ENCODE results near the gene PDPK1.

PDPK1 gene

DNA sequence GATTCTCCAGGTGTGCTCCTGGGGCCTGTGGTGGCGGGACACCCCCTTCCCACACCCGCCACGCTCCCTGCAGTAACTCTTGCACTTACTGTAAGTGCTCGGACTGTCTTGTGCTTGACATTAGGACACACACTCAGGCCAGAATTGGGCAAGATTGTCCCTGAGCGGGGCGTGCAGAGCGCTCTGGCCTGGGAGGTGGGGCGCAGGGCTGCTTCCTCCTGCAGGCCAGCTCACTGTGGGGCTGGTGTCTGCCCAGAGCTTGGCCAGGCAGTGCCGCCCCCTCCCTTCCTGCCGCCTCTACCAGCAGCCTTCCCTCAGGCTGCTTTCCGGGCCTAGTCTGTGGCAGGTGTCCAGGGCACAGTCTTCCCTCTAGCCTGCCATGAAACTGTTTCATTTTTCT is 30.2 kb upstream of the PDPK1 start:
- peak; percentile 36 for DNase-seq

DNA sequence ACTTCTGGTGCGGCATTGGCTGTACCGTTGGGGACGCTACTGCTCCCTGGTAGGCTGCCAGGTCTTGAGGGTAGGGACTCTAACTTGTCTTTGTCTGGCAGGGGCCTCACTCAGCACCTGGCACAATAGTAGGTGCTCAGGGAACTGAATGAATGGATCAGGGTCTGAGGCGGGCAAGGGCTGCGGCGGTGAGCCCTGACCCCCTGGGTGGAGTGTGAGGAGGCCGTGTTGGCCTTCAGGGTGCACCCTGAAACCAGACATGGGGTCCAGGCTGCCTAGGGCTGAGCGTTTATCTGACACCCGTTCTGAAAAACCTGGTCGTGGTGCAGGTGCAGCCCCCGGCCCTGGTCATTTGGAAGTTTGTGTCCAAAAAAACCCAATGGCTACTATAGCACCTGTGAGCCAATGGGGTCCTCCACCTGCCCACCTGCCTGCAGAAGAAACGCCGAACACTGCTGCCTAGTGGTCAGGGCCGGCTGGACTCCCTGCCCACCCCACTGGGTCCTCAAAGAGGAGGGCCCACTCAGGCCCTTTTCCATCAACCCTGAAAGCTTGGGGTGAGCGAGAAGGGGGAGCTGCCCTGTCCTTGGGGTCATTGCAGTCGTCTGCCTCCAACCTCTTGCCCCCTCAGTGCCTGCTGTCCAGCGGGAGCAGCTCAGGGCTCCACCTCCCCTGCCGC is 29.0 kb upstream of the PDPK1 start:
- DNase-seq, result no peak

DNA sequence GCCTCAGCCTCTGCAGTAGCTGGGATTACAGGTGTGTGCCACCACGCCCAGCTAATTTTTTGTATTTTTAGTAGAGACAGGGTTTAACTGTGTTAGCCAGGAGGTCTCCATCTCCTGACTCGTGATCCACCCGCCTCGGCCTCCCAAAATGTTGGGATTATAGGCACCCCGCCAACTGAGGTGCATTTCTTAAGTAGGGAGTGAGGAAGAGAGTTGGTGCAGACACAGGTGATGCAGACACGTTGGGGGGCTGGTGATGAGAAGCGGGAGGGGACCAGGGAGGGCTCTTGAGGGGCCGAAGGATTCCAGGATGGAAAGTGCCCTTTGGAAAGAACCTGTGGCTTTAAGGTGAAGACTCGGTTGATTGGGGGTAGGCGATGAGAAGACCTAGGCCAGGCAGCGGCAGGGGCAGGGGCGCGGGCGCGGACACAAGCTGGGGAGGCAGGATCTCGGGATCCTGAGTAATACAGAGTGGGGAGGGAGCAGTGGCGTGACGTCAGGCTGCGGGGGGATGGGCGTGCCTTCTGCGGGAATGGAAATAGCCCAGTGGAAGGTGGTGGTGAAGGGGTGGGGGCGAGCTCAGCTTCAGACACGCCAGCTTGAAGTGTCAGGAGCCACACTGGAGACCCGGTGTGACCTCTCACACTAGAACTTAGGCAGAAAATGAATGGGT is 26.6 kb upstream of the PDPK1 start:
- no peak for DNase-seq

DNA sequence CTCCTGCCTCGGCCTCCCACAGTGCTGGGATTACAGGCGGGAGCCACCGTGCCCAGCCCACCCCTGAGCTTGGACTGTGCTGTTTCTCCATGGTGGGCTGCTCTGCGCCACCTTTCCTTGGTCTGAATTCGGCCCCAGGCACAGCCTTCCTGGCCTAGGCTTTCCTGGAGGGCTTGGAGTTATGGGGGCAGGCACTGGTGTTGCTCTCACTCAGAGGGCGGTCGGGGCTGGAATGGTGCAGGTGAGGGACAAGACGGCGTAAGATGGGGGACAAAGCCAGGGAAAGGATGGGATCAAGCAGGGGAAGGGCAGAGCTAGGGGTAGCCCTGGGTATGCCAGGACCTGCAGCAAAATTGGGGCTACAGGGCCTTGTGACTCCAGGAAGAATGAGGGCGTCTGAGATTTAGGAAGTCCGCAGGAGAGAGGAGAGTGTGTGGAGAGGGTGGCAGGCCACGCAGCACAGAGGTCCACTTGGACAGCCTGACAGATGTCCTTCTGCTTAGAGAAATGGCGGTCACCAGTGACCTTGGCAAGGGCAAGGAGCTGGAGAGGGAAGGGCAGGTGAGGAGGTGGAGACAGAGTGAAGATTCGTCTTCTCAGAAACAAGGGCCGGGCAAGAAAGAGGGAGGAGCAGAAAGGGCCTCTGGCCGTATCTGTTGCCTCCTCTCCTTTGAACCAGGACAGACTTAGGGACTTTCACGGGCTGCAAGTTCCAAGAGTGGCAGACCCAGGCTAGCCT is 25.7 kb upstream of the PDPK1 start:
- no peak for DNase-seq

DNA sequence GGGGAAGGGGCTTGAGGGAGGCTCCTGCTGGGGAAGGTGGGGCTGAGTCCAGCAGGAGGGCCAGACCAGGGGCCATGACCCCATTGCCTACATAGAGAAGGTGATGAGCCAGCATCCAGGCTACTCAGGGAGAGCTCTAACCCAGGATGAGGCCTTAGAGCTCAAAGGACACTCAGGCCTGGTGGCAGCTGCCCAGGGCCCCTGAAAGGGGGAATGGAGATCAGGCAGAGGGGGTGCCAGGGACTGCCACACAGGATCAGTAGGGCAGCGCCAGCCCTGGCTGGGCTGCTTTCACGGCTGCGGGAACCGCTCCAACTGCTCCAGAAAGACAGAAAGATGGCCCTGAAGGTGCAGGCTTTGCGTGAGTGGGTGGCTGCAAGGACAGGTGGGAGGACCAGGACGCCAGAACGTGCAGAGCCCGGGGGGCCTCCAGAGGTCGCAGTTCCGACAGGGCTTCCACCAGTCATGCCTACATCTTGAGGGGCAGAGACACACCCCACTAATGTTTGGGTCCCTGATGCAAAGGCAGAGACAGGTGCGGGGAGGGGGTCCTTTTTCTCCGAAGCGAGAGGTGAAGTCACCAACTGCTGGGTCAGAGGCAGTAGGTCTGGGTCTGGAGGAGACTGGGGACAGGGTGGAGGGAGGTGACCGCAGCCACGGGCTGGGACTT is 25.0 kb upstream of the PDPK1 start:
- no peak for DNase-seq

DNA sequence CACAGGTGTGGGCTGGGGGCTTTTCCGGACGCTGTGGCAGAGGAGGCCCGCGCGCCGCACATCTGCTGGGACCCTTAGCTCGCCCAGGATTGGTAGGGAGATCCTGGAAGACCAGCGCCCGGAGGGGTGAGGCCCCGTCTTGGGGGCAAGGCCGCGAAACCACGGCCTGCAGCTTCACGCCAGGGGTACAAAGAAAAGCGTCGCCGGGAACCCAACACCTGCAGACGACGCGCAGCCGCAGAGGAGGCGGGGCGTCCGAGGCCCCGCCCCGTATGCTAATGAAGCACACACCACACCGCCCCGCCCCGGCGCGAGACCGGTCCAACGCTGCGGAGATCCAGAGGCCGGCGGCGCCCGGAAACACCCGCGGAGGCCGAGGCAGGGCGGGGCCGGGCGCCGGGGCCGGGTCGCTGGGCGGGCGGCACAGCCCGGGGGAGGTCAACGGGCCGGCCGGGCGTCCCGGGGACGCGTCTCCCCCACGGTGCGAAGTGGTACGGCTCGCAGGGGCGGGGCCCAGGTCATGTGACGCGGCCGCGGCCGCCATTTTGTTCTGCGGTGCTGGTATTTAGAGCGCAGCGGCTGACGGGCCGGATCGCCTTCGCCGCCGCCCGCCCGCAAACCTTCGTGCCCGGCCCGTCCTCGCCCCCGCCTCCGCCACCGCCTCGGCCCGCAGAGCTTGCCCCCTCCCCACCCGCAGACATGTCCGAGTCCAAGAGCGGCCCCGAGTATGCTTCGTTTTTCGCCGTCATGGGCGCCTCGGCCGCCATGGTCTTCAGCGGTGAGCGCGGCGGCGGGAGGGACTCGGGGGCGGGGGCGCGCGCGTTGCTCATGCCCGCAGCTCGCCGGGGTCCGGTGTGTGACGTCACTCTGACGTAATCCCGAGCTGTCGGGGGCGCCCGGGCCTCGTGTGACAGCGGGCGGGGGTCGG is 24.2 kb upstream of the PDPK1 start, which contains the start of gene ATP6V0C:
TSS of gene ATP6V0C (plus strand) at position 548 of the 928 bp plus-strand sequence. CDS start at position 700, 152 bp downstream.
- peak; percentile 96 for DNase-seq

DNA sequence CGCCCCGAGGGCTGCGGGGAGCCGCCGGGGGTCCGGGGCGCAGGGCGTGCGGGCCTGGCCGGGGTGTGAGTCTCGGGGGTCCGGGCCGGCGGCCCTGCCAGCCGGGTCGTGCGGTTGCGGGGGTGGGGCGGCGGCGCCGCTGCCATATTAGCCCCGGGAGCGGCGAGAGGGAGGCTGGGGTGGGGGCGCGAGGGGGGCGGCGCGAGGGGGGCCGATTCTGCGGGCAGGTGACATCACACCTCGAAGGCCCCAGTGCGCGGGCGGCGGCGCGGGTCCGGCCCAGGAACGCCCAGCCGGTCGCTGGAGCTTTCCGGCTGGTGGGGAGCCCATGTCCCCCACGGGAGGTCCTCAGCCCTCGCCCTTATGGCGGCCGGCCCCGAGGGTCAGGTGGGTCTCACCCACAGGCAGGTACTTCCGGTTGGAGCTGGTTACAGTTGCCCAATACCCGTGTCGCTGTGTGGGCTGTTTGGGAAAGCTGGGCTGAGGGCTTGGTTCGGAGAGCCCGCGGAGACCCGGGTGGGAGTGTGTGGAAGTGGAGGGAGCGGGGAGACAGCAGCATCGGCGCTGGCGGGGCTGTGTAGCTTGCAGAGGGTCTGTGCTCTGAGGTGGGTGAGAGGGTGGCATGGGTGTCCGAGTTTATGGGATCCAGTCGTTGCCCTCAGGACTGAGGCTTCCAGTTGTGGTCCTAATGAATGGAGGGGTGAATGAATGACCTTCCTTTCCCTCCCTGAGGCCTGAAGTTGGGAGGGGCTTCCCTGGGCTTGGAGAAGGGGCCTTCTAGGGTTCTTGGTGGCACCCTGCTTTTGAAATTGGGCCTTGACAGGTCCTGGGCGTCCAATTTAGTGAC is 23.3 kb upstream of the PDPK1 start:
- DNase-seq, result no peak

DNA sequence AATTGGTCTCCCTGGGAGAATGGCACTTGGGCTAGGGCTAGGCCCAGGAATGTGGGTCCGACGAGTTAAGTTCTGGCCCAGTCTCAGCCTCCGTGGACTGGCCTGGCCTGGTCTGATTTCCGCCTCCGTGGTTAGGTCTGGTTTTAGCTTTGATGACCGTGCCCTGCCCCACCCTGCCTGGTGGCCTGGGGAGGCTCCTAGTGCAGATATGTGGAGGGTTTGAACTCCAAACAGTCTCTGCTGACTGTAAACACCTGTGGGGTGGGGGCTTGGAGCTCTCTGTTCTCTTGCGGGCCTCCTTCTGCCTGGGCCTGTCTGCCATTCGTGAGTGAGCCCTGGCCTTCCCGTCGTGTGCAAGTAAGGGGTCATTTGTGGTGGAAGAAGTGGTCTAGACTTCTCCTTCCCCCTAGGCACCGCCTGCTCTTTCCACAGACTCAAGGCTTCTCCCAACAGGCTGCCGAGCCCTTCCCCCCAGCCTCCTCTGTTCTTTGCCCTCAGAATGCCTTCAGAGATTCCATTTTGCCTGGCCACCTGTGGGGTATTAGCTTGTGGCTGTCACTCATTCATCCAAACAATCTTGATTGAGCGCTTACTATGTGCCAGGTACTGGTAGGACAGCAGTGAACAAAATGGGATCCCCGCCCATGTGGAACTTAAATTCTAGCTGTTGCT is 22.5 kb upstream of the PDPK1 start:
- DNase-seq, result peak; percentile 58

DNA sequence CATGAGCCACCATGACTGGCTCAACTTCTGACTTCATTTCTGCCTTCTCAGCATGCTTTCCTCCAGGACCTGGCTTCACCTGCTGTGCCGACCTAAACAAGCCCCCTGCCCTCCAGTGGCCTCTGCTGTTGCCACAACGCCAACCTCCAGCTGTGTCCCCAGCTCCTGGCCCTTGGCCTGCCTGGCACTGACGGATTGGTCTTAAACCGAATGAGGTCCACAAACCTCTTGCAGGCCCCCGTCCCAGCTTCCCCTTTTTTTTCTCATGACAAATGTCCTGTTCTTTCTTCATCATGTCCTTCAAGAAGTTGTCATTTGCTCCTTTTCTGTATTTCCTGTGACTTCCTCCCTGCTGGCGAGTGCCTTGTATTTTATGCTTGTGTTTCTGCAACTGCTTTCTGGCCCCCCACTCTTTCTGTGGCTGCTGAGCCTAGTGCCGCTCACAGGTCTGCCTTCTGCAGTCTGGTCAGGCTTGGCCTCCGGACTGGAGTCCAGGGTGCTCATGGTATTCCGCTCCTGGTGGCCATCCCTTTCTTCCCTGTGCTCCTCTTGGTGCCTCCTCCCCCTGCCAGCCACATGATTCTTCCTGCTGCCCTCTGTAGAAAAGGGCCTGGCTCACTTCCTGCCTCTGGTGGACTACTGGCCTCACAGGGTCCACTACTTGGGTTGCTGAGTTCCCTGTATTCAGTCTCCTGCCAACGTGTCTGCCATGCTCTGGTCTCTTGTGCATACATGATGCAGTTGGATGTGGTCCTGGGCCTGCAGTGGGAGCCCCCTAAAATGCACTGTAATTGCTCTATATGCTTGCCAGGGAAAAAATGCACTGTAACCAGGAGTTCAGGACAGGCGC is 21.2 kb upstream of the PDPK1 start:
- peak; percentile 74 for DNase-seq

DNA sequence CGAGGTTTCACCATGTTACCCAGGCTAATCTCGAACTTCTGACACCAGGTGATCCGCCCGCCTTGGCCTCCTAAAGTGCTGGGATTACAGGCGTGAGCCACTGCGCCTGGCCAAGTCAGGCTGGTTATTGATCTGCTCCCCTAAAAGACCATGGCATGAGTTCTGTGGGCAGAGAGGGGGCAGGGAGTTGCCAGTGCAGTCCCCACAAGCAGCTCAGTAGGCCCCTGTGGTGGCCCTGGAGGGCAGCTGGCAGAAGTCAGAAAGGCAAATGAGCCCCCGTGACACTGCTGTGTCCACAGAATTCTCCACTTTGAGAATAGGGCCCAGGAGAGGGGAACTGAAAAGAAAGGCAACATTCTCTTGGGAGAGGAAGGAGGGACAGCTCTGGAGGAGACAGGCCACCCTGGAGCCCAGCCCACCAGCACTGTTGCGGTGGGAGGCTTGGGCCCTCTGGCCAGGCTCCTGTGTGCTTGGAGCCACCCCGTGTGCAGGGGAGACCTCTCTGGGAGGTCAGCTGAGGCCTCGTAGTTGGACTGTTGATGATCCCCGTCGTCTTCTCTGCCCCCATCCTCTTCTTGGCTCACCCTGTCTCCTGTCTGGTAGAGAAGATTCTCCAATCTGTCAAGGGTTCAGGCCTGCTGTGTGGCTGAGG is 19.7 kb upstream of the PDPK1 start:
- DNase-seq, result no peak

DNA sequence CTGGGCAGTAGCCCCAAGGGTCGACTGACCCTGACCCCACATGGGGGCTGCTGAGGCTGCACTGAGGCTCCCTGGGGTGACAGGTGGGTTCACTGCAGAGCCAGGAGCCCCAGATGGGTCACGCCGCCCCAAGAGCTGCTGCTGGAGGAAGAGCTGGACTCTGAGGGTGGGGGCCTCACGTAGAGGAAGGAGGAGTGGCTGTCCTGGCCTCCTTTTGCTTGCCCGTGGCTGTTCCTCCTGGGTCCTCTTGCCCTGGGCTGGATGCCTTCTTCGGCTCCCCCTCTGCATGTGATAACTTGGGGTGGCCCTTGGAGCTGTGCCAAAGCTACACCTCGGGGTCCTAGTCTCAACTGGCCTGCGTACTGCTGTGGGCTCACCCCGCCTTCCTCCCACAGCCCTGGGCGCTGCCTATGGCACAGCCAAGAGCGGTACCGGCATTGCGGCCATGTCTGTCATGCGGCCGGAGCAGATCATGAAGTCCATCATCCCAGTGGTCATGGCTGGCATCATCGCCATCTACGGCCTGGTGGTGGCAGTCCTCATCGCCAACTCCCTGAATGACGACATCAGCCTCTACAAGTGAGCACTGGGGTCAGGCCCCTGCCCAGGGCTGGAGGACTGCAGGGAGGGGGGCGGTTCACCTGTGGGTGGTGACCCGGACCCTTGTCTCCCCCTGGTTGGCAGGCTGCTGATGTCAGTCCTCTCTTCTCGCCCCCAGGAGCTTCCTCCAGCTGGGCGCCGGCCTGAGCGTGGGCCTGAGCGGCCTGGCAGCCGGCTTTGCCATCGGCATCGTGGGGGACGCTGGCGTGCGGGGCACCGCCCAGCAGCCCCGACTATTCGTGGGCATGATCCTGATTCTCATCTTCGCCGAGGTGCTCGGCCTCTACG is 18.8 kb upstream of the PDPK1 start:
- DNase-seq, result no peak

DNA sequence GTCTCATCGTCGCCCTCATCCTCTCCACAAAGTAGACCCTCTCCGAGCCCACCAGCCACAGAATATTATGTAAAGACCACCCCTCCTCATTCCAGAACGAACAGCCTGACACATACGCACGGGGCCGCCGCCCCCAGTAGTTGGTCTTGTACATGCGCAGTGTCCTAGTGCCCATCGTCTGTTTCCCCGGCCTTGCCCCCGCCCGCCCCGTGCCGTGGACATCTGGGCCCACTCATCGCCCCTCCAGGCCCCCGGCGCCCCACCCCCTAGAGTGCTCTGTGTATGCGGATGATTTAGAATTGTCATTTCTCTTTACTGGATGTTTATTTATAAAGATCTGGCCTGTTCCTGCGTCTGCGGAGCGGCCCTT is 18.1 kb upstream of the PDPK1 start:
- DNase-seq, result no peak

DNA sequence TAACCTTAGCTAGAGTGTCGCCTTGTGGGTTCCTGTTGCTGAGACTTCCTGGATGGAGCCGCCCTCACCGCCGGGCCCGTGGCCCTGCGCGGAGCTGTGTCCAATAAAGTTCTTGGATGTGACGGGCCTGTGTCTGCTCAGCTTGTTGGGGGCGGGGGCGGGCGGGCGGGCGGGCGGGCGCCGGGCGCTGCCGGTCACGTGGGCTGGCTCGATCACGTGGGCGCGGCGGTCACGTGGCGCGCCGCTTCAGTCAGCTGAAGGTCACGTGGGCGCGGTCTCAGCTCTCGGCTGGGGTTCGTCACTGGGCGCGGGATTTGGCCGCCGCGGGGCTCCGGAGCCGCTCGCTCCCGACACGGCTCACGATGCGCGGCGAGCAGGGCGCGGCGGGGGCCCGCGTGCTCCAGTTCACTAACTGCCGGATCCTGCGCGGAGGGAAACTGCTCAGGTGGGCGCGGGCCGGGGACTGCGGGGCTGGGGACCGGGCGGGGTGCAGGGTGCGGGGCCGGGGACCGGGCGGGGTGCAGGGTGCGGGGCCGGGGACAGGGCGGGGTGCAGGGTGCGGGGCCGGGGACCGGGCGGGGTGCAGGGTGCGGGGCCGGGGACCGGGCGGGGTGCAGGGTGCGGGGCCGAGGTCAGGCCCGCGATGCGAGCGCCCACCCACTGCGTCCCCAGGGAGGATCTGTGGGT is 17.6 kb upstream of the PDPK1 start, which contains the start of gene AMDHD2:
TSS of gene AMDHD2 (plus strand) at position 275 of the 687 bp plus-strand sequence. CDS start at position 363, 88 bp downstream.
- peak; percentile 95 for DNase-seq

DNA sequence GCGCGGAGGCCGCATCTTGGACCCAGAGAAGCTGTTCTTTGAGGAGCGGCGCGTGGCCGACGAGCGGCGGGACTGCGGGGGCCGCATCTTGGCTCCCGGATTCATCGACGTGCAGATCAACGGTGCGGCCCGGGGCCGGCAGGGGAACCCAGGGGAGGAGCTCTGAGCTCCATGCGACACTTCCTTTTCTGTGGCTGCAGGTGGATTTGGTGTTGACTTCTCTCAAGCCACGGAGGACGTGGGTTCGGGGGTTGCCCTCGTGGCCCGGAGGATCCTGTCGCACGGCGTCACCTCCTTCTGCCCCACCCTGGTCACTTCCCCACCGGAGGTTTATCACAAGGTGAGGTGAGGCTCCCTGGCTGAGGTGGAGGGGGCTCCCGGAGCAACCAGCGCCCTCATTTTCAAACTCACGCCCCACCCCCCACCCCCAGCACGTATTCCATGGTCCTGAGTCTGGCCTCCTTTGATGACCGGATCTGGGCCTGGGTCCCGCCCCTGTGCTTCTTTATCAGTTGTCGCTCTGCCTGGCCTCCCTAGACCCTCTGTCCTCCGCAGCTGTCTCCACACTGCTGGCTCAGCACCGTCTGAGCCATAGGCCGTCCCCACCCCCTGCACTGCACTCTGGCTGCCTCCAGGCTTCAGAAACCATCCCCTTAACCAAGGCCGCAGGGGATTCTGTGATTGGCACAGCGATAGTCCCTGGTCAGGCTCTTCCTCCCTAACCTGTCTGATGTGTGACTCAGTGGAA is 16.9 kb upstream of the PDPK1 start:
- DNase-seq, result peak; percentile 68

DNA sequence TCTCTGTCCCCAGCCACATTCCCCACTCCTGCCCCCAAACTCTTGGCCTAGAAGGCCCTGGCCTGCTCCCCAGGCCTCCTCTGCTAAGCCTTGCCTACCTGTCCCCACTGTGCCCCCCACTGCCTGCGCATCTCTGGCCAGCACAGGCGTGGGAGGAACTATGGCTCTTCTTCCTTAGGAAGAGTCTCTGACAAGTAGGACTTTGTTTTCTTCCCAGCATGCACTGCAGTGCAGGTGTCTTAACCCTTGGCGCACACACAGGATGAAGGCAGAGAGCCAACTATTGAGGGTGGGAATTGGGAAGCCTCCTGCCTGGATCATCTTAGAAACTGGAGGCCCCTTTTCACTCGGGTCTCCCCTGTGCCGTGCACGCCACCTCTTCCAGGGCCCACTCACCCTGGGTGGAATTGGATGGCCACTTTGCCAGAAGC is 14.0 kb upstream of the PDPK1 start:
- no peak for DNase-seq

DNA sequence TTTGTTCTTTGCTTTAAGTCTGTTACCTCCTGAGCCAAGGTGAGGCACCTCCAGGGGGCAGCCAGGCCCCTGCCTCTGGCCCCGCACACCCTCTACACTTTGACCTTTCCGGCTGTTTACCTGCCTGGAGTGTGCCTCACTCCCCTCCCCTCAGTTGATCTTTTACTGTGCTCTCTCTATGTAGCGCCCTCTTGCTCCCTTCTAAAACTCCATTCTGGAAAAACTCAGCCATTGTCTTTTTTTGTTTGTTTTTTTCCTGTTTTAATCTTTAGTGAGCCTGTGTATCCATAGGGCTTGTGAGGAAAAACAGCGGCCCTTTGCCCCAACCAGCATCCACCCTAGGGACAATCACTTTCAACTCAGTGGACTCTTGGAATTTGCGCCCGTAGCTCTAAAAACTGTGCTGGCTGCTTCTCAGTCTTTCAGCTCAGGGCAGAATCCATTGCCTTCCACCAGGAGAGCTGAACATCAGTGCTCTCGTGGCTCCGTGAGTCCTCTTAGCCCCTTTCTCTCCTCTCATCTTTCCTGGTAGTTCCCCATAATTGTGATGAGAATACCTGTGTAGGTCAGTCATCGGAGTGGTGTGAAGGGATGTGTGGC is 13.4 kb upstream of the PDPK1 start:
- no peak for DNase-seq

Measured in hematopoietic multipotent progenitor cell treated with erythropoietin and hydrocortisone succinate and interleukin-3 and kit ligand, for 6 days (in vitro differentiated cells).